GM10847 (cell line): ENCODE measurements around the gene MUL1.
A peak's percentile ranks its signal among the peaks of the same experiment; 100 is the strongest.

ENCODE experiments used
- POLR2A ChIP-seq: IDR thresholded peaks from 2 replicates; pipeline ENCODE4 v1.6.1; 2011; ENCODE audit not compliant: insufficient read length; ENCODE audit errors: extremely low read depth

Gene MUL1, protein sequence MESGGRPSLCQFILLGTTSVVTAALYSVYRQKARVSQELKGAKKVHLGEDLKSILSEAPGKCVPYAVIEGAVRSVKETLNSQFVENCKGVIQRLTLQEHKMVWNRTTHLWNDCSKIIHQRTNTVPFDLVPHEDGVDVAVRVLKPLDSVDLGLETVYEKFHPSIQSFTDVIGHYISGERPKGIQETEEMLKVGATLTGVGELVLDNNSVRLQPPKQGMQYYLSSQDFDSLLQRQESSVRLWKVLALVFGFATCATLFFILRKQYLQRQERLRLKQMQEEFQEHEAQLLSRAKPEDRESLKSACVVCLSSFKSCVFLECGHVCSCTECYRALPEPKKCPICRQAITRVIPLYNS

DNA sequence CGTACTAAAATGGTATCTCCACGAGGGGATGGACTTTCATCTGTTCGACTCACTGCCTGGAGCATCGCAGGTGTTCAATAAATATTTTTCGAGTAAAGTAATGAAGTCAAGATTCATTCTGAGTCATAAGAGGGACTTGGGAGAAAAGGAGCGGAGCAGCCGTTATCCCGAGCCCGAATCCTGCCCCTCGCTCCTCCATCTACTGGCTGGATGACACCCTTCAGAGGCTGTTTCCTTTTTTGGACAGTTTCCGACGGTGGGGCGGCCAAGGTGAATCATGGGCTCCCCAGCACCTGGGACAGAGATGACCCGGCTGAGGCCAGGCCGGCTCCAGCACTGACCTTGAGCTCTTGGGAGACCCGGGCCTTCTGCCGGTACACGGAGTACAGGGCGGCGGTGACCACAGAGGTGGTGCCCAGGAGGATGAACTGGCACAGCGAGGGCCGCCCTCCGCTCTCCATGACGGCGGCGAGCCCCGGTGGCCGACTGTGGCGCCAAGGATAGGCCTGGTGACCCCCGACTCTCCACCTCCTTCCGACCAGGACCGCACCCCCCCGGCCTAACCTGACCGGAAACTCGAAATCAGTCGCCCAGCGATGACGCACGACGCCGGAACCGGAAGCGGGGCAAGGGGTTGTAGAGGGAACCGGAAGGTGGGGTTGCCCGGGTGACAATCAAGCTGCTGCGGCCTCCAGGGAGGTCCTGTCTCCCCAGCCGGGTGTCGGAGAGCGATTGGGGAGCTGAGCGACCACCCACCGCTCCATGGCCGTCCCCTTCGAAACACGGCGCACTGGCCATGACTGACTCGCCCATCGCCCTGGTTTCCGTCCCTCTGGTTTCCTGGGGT is at the start of gene MUL1:
Gene MUL1 (minus strand): TSS at position 588 of the 847 bp plus-strand sequence. CDS start 127 bp downstream, at position 461.
- peak; percentile 63 for TF ChIP-seq POLR2A

DNA sequence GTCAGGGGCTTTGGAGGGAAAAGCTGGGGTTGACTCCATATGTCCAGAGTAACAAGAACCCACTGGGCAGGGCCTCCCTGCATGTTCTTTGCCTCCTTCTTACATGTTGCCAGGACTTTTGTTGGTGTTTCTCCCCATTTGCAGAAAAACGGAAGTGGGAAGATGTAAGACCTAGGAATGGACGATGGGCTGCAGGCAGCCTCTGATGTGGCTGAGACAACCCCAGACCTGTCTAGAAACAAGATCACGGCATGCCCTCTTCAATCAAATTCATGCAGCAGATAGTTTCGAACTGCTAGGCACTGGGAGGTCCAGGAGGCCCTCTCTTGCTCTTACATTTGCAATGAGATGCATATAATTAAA is 47.8 kb upstream of the MUL1 start:
- no peak for TF ChIP-seq POLR2A

DNA sequence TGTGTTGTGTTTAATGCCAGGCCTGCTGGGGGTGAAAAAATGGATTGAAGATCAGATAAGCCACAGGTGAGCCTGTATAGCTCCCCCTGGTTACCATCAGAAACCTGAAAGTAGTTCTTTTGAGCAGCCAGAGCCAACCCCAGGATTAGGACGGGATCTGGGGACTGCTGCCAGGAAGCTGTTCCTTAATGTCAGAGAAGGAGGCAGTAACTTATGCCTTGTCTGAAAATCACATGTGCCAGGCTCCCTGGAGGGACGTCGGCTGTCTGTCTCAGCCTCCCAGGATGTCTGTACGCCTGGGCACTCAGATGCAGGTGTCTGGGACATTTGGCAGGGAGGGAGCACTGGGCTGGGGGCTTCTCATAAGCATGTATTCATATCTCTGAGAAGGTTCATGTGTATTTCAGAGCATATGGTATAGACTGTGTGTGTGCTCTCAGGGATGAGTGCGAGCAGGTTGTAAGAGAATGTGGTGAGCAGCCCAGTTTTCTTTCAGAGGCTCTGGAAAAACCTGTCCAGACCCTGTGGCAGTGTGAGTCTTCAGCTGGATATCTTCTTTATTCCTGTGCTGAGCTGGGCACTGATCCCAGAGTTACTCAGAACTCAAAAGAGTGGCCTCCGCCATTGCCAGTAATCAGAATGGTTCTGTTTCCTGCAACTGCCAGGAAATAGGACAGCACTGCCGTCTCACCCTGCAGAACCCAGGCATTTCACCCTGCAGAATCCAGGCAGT is 47.2 kb upstream of the MUL1 start:
- TF ChIP-seq POLR2A: no peak

DNA sequence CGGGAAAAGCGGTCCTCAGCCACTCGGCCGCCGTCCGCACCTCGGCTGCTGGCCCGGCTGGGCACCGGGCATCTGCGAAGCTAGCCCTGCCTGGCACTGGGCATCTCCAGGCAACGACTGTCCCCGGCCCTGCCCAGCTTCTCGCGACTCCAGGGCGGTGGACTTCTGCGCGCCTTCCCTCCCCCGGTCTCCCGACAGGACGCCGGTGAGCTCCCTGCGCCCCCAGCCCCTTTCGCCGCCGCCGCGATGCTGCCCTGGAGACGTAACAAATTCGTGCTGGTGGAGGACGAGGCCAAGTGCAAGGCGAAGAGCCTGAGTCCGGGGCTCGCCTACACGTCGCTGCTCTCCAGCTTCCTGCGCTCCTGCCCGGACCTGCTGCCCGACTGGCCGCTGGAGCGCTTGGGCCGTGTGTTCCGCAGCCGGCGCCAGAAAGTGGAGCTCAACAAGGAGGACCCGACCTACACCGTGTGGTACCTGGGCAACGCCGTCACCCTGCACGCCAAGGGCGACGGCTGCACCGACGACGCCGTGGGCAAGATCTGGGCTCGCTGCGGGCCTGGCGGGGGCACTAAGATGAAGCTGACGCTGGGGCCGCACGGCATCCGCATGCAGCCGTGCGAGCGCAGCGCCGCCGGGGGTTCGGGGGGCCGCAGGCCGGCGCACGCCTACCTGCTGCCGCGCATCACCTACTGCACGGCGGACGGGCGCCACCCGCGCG is 44.9 kb upstream of the MUL1 start:
- TF ChIP-seq POLR2A: no peak

DNA sequence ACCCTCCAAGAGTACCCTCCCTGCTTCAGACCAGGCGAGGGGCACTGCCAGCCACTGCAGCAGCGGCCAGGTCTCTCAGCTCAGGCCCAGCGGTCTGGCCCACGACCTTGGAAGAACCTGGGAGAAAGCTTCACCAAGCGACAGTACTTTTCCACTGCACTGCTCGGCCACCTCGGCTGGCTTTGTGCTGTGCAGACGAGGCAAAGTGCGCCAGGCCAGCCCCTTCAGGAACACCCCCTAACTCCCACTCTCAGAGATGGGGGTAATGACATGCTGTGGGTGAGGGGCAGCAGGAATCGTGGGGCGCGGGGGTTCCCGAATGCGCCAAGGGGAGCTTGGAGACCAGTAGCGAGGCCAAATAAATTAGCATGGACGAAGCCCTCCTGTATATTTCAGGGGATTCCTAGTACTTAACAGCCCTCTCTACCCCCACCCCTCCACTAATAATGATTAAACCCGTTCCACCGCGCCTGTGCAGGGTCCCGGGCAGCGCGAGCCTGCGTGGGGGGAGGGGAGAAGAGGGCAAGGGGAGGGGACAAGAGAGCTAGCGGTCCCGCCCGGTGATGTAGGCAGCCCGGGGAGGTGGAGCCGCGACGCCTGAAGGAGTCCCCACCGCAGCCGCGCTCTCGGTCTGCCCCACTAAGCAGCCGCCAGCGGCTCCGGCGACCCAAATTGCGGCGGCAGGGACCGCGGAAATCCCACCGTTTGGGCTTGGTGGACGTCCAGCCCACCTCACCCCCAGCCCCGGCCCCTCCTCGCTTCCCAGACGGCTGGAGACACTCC is 44.2 kb upstream of the MUL1 start, which contains the start of gene FAM43B:
Gene FAM43B (plus strand): TSS at position 629 of the 783 bp plus-strand sequence. CDS start 401 bp downstream, outside the sequence.
- TF ChIP-seq POLR2A: no peak

DNA sequence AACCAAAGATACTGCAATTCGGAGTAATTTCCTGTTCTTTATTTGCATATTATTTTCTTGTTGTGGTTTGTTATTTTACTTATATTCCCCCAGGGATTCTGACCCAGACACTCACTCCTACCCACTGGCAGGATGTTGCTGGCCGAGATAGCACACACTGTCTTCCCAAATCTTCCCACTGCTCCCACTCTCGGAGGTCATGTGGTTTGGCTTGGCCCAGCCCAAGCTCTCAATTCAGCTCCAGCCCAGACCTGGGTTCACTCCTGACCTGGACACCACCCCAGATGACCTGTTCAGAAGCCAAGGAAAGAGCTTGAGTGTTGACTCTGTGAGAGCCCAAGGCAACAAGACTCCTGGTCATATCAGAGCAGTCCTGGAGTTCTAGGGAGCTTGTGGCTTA is 43.2 kb upstream of the MUL1 start:
- TF ChIP-seq POLR2A: no peak

DNA sequence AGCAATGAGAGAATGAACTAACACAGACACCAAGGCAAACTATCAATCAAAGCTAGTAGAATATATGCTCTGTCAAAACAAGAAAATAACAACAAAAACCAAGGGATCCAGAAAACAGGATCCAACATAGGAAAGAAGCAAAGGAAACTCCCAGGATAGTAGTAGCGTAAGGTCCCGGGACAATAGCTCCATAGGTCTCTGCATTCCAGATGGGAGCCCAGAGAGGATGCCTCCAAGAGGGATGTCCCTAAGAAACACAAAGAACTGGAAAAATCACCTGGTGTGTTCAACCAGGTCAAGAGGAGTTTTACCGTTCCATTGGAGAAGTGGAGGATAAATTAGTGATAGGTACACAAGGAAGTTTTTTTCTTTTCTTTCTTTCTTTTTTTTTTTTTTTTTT is 38.7 kb upstream of the MUL1 start:
- no peak for TF ChIP-seq POLR2A

DNA sequence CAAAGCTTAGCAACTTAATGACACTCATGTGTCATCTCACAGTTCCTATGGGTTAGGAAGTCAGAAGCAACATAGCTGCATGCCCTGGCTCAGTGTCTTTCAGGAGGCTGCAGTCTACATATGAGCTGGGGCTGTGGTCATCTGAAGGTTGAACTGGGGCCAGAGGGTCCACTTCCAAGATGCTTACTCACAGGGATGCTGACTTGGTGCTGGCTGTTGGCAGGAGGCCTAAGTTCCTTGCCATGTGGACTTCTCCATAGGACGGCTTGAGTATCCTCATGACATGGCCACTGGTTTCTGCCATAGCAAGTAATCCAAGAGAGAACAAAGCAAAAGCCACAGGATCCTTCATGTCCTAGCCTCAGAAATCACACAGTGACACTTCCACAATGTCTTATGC is 32.3 kb upstream of the MUL1 start:
- TF ChIP-seq POLR2A: no peak

DNA sequence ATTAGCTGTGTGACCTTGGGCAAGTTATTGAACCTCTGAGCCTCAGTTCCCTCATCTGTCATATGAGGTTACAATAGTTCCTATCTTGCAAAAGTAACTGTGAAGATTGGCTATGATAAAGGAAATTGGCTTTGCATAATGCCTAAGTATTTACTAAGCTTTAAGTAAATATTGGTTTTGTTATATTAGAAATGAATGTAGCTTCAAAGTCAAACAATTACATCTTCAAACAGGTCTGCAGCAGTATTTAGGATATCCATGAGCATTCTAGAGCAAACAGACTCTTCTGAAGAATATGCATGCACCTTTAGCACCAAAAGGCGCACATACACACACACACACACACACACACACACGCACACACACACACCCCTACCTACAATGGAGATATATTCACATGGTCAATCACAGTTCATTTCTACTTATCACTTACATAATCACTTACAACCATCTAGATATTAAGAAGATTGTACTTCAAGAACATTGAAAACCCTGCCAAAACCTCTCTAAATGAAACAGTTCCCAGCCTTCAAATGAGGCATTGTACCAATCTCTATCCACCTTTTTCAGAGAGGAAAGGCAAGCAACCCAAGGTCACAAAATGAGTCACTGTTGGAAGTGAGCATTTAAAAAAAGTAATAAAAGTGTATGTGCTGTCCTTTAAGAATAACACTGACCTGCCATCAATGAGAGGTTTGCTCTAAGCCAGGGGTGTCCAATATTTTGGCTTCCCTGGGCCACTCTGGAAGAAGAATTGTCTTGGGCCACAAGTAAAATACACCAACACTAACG is 31.0 kb upstream of the MUL1 start:
- no peak for TF ChIP-seq POLR2A

DNA sequence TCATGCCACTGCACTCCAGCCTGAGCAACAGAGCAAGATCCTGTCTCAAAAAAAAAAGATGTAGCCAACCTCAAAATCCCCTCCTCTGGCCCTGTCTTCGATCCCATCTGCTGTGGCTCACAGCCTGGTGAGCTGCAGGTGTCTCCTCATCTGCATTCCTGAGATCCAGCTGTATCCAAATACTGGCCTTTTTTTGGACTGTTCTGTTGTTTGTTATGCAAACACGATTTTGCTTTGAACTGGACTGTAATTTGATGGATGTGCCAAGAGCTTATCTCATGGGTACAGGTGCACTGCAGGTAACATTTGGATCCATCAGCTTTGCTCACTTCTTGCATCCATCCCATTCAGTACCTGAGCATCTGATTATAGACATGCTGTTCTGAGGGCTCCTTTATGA is 30.3 kb upstream of the MUL1 start:
- TF ChIP-seq POLR2A: no peak

DNA sequence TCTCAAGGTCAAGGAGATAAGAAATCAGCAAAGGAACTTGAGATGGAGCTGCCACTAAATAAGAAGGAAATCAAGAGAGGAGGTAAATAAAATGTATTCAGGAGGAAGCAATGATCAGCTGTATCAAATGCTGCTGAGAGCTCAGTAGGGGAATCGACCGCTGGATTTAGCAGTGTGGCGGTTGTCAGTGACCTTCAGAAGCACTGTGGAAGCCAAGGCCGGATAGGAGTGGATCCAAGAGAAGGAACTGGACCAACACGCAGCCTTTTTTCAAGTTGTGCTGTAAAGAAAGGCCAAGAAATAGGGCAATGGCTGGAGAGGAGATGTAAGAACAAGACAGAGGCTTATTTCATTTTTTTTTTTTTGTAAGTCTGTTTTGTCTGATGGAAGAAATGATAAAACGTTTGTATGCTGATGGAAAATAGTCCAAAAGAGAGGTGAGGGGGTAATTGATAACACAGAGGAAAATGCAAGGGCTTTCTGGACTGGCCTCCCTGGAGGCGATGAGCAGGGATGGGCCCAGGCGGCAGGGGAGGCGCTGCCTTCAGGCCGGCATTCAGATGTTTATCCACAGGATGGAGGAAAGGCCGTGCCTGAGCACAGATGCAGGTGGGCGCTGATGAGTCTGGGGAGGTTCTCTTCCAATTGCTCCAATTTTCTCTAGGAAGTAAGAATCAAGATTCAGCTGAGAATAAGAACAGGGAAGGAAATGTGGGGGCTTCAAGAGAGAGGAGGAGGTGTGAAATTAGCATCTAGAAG is 26.9 kb upstream of the MUL1 start:
- TF ChIP-seq POLR2A: no peak

DNA sequence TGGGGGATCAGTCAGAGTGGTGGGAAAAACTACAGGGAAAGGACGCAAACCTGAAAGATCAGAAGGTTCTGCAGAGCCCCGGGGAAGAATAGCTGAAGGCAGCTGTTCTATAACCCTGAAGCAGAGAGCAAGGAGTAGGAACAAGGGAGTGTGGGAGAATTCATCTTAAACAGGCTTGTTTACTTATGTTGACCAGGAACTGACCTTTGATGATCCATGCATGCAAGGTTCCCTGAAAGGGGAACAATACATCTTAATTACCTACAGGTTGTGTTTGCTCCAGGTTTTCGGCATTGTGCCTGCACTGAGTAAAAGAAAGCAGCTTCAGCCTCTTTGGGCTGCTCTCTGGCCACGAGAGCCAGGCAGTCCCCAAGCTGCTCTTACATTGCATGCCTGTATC is 25.7 kb upstream of the MUL1 start:
- TF ChIP-seq POLR2A: no peak

DNA sequence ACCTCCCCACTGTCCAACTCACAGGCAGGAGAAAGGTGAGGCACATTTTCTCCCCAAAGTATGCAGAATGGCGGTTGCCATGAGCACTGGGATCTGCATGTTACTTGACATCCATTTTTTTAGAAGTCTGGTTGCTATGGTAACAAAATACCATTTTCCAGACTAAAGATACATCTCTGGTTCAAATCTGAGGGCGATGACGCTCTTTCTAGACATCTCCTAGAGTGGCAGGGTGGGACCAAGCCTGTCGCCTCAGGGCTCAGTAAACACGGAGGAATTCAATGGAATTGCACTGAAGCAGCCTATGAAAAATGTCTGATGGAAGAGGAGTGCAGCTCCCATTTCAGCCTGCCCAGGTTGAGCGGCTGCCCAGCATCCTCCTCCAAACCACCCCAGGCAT is 22.9 kb upstream of the MUL1 start:
- TF ChIP-seq POLR2A: no peak
